ENCODE data around the gene PCYT1A.

GRCh38 chr3:196288141-196288460 lies 575 bp upstream of the PCYT1A start:
- TF ChIP-seq JUN (IDR thresholded peaks at IDR 0.05; ENCODE audit: borderline replicate concordance, insufficient read depth, insufficient read length, low read depth) (no peak), CTCF (IDR thresholded peaks at IDR 0.05; ENCODE audit: extremely low read depth in 1 of 2, insufficient read depth in 1 of 2, low read depth in 1 of 2, low read length in 2 of 2) (no peak), POLR2A (IDR thresholded peaks at IDR 0.05; ENCODE audit: low read depth, low read length) (no peak), EZH2 (IDR thresholded peaks at IDR 0.05; ENCODE audit: borderline replicate concordance, low read depth, low read length, severe bottlenecking) (no peak), MYC (IDR thresholded peaks at IDR 0.05; ENCODE audit: low read depth, low read length) (no peak), FOS (IDR thresholded peaks at IDR 0.05; ENCODE audit: borderline replicate concordance, insufficient read depth, low read length) (no peak), GATA2 (IDR thresholded peaks at IDR 0.05; ENCODE audit: insufficient read depth, insufficient read length, low read depth, low read length) (no peak), POLR2AphosphoS5 (IDR thresholded peaks at IDR 0.05; ENCODE audit: insufficient read depth, low read depth, low read length) (no peak), MAX (IDR thresholded peaks at IDR 0.05; ENCODE audit: insufficient read depth, insufficient read length) (no peak)
